Measurements from ENCODE around the gene GRHL3. TPM values are rescaled to one million over a fixed set of nuclear protein-coding genes. Genes with fewer than 3 reads are reported as not detected.

Gene GRHL3
- total and polyA plus RNA-seq, 7 donors: 0.23 to 0.63 TPM; not detected in 5

- H3K4me3 ChIP-seq: peak overlapping the region; percentile 46 to 63 (median 52)
- TF ChIP-seq, protein P1, sequence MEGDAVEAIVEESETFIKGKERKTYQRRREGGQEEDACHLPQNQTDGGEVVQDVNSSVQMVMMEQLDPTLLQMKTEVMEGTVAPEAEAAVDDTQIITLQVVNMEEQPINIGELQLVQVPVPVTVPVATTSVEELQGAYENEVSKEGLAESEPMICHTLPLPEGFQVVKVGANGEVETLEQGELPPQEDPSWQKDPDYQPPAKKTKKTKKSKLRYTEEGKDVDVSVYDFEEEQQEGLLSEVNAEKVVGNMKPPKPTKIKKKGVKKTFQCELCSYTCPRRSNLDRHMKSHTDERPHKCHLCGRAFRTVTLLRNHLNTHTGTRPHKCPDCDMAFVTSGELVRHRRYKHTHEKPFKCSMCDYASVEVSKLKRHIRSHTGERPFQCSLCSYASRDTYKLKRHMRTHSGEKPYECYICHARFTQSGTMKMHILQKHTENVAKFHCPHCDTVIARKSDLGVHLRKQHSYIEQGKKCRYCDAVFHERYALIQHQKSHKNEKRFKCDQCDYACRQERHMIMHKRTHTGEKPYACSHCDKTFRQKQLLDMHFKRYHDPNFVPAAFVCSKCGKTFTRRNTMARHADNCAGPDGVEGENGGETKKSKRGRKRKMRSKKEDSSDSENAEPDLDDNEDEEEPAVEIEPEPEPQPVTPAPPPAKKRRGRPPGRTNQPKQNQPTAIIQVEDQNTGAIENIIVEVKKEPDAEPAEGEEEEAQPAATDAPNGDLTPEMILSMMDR (IDR thresholded peaks at IDR 0.05): no peak
- TF ChIP-seq EP300 (IDR thresholded peaks at IDR 0.05) (no peak), POLR2A (IDR thresholded peaks at IDR 0.05) (no peak), POLR2AphosphoS5 (IDR thresholded peaks at IDR 0.05) (no peak)
- DNase-seq: no peak
- no peaks in the 10 kb centered on the region for H3K9me3 ChIP-seq
- peak overlapping the region; percentile 15 to 68 (median 60) for H3K27ac ChIP-seq
- peaks cover 0 to 28% (median 15%) of the 10 kb centered on the region in 4 donors for H3K4me1 ChIP-seq
- peaks cover 0 to 19% (median 3%) of the 10 kb centered on the region in 3 donors for H3K27me3 ChIP-seq
- no peaks in the 10 kb centered on the region for H3K36me3 ChIP-seq
- 35 to 55% methylated on average over 33 of the region's 33 CpGs for WGBS, 2 donors
- intact Hi-C loops (cut with DNase I): no loop called here
These were observed 3.5 kb downstream of the GRHL3 start for GRCh38 chr1:24322470-24323177.

DNA sequence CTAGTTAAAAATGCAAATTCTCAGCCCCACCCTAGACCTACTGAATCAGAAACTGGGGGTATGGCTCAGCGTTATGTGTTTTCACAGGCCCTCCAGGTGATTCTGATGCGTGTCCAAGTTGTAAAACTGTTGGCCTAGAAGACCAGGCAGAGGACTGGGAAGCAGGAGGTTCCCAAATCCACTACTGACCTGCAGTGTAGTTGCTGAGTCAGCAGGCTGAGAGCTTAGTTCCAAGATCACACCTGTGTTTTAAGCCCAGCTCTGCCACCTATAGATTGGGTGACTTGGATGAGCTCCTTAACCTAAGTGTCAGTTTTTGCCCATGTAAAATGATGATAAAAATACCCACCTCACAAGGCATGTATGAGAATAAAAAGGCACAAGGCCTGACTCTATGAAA is 4.1 kb downstream of the GRHL3 start:
- Histone ChIP-seq H3K4me1 (peaks cover 0 to 28% (median 15%) of the 10 kb centered on the region in 4 donors), H3K27ac (no peak overlapping the region), H3K4me3 (no peak overlapping the region), H3K36me3 (no peaks in the 10 kb centered on the region), H3K9me3 (no peaks in the 10 kb centered on the region), H3K27me3 (peaks cover 0 to 12% (median 3%) of the 10 kb centered on the region in 3 donors)
- 77 to 94% methylated on average over 2 of the region's 2 CpGs for WGBS, 2 donors
- DNase-seq: no peak
- intact Hi-C loops (cut with DNase I): no loop called here
- TF ChIP-seq, protein P1 (IDR thresholded peaks at IDR 0.05): no peak
- TF ChIP-seq EP300 (IDR thresholded peaks at IDR 0.05) (no peak), POLR2AphosphoS5 (IDR thresholded peaks at IDR 0.05) (no peak), POLR2A (IDR thresholded peaks at IDR 0.05) (no peak)

GRCh38 chr1:24324903-24325302 is 5.7 kb downstream of the GRHL3 start:
- Histone ChIP-seq H3K27ac (no peak overlapping the region), H3K4me3 (no peak overlapping the region), H3K9me3 (no peaks in the 10 kb centered on the region), H3K27me3 (no peaks in the 10 kb centered on the region), H3K4me1 (peaks cover 0 to 21% (median 12%) of the 10 kb centered on the region in 4 donors), H3K36me3 (no peaks in the 10 kb centered on the region)
- WGBS, 2 donors: 87 to 93% methylated on average over 6 of the region's 6 CpGs
- intact Hi-C loops (cut with DNase I): no loop called here
- DNase-seq: no peak
- no peak for TF ChIP-seq EP300 (IDR thresholded peaks at IDR 0.05)
- TF ChIP-seq POLR2AphosphoS5 (IDR thresholded peaks at IDR 0.05): no peak

DNA sequence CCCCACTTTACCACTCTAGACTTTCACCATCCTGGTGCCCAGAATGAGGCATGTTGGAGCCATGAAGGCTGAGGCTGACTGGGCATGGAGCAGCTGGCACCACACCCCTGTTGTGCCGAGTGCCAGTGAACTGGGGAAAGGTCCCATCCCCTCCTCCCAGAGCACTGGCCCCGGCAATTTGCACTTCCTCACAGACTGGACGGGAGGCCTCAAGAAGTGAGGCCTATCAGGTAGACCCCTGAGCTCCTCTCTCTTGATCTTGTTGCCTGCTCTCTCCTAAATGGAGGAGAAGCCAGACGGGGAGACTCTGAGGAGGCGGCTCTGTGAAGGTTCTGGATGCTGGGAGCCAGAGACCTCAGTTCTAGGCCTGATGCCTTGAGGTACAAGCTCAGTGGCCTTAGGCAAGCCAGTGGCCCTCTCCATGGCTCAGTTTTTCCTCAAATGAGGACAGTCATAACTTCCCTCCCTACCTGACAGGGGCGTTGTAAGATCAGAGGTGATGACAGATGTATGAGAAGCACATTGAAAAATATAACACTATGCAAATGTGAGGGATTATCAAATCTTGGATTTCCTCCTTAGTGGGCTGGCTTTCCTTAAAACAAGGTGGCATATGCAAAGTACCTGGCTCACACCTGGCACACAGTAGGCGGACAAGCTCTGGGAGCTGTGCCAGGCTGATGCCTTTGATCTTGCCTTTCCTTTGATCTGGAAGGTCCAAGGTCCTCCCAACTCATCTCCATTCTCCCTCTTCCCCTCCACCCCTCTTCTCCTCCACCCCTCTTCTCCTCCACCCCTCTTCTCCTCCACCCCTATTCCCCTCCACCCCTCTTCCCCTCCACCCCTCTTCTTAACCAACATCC is 6.7 kb downstream of the GRHL3 start:
- 63 to 81% methylated on average over 7 of the region's 7 CpGs for WGBS, 2 donors
- DNase-seq: no peak
- intact Hi-C loops (cut with DNase I): no loop called here
- Histone ChIP-seq H3K9me3 (no peaks in the 10 kb centered on the region), H3K4me1 (peaks cover 0 to 21% (median 12%) of the 10 kb centered on the region in 4 donors), H3K4me3 (no peak overlapping the region), H3K27ac (no peak overlapping the region), H3K36me3 (no peaks in the 10 kb centered on the region), H3K27me3 (no peaks in the 10 kb centered on the region)
- no peak for TF ChIP-seq POLR2A (IDR thresholded peaks at IDR 0.05)
- TF ChIP-seq, protein P1 (IDR thresholded peaks at IDR 0.05): no peak
- no peak for TF ChIP-seq EP300 (IDR thresholded peaks at IDR 0.05)
- no peak for TF ChIP-seq POLR2AphosphoS5 (IDR thresholded peaks at IDR 0.05)

GRCh38 chr1:24327486-24327885 is 8.3 kb downstream of the GRHL3 start:
- no peak overlapping the region for H3K27ac ChIP-seq
- no peaks in the 10 kb centered on the region for H3K9me3 ChIP-seq
- no peaks in the 10 kb centered on the region for H3K27me3 ChIP-seq
- no peak overlapping the region for H3K4me3 ChIP-seq
- H3K4me1 ChIP-seq: peaks cover 0 to 5% (median 0%) of the 10 kb centered on the region in 4 donors
- intact Hi-C loops (cut with DNase I): no loop called here
- TF ChIP-seq POLR2A (IDR thresholded peaks at IDR 0.05): no peak
- TF ChIP-seq, protein P1 (IDR thresholded peaks at IDR 0.05): no peak
- TF ChIP-seq EP300 (IDR thresholded peaks at IDR 0.05): no peak
- TF ChIP-seq POLR2AphosphoS5 (IDR thresholded peaks at IDR 0.05): no peak
- no peak for DNase-seq
- H3K36me3 ChIP-seq: no peaks in the 10 kb centered on the region
